Spleen (tissue), 7 donors: ENCODE results near the gene EPHB4.

Experiments
- CTCF ChIP-seq, 11 experiments: fragments of 200-600 bp in 7 of 11; fragments of 450-650 bp in 4 of 11; sonication (generic) in 4 of 11; IDR thresholded peaks in 8 of 11; conservative IDR thresholded peaks in 3 of 11; 1 replicate in 7 of 11; 2 replicates in 4 of 11; pipeline versions ENCODE4 v1.4.0 to v1.8.0; 2016 to 2021; ENCODE audit warnings: antibody characterized with exemption in 11 of 11, inconsistent platforms in 4 of 11, mild to moderate bottlenecking in 1 of 11
- POLR2A ChIP-seq, 3 donors: fragments of 450-650 bp; IDR thresholded peaks; one replicate each; pipeline ENCODE4 v1.5.1; 2017; ENCODE audit warnings: antibody characterized with exemption in 3 of 3, mild to moderate bottlenecking in 1 of 3
- donor health status: DM: no; HTN: no; CAD: no; lungs with moderate emphysema.
- donor health status: DM: no; HTN: no; CAD: no.
- donor health status: DM: no; HTN: no; CAD: no.

GRCh38 chr7:100781255-100781654 lies 46.1 kb downstream of the EPHB4 start:
- TF ChIP-seq POLR2A (IDR thresholded peaks at IDR 0.05): no peak
- TF ChIP-seq CTCF (IDR thresholded peaks at IDR 0.05 in 8 of 11, conservative IDR thresholded peaks at IDR 0.05 in 3 of 11): no peak
